ENCODE results near the gene CCL1. TPM values are rescaled to one million over a fixed set of nuclear protein-coding genes. Genes with fewer than 3 reads are reported as not detected.

Gene CCL1
- total RNA-seq, 4 donors from 2014 or later, result not detected

- no peaks in the 10 kb centered on the region for H3K4me1 ChIP-seq
- H3K27me3 ChIP-seq, result no peaks in the 10 kb centered on the region
- H3K4me3 ChIP-seq, result no peak overlapping the region
- no peak for TF ChIP-seq POLR2A (IDR thresholded peaks at IDR 0.05)
- TF ChIP-seq, protein P1, sequence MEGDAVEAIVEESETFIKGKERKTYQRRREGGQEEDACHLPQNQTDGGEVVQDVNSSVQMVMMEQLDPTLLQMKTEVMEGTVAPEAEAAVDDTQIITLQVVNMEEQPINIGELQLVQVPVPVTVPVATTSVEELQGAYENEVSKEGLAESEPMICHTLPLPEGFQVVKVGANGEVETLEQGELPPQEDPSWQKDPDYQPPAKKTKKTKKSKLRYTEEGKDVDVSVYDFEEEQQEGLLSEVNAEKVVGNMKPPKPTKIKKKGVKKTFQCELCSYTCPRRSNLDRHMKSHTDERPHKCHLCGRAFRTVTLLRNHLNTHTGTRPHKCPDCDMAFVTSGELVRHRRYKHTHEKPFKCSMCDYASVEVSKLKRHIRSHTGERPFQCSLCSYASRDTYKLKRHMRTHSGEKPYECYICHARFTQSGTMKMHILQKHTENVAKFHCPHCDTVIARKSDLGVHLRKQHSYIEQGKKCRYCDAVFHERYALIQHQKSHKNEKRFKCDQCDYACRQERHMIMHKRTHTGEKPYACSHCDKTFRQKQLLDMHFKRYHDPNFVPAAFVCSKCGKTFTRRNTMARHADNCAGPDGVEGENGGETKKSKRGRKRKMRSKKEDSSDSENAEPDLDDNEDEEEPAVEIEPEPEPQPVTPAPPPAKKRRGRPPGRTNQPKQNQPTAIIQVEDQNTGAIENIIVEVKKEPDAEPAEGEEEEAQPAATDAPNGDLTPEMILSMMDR (IDR thresholded peaks at IDR 0.05), result no peak
- H3K27ac ChIP-seq, result no peak overlapping the region
- no peaks in the 10 kb centered on the region for H3K9me3 ChIP-seq
- no peak for DNase-seq
- H3K36me3 ChIP-seq, result no peaks in the 10 kb centered on the region
Measured at GRCh38 chr17:34368946-34369500, 6.0 kb upstream of the CCL1 start.

- no peak overlapping the region for H3K27ac ChIP-seq
- no peaks in the 10 kb centered on the region for H3K4me1 ChIP-seq
- H3K9me3 ChIP-seq, result no peaks in the 10 kb centered on the region
- H3K36me3 ChIP-seq, result no peaks in the 10 kb centered on the region
- TF ChIP-seq, protein P1 (IDR thresholded peaks at IDR 0.05), result no peak
- no peak for TF ChIP-seq POLR2A (IDR thresholded peaks at IDR 0.05)
- no peak overlapping the region for H3K4me3 ChIP-seq
- no peak for DNase-seq
- no peaks in the 10 kb centered on the region for H3K27me3 ChIP-seq
Measured at GRCh38 chr17:34368196-34368945, 5.3 kb upstream of the CCL1 start.

- TF ChIP-seq, protein P1 (IDR thresholded peaks at IDR 0.05), result no peak
- no peak for TF ChIP-seq POLR2A (IDR thresholded peaks at IDR 0.05)
- H3K4me1 ChIP-seq, result no peaks in the 10 kb centered on the region
- no peak overlapping the region for H3K4me3 ChIP-seq
Measured at GRCh38 chr17:34367486-34368195, 4.6 kb upstream of the CCL1 start.

DNA sequence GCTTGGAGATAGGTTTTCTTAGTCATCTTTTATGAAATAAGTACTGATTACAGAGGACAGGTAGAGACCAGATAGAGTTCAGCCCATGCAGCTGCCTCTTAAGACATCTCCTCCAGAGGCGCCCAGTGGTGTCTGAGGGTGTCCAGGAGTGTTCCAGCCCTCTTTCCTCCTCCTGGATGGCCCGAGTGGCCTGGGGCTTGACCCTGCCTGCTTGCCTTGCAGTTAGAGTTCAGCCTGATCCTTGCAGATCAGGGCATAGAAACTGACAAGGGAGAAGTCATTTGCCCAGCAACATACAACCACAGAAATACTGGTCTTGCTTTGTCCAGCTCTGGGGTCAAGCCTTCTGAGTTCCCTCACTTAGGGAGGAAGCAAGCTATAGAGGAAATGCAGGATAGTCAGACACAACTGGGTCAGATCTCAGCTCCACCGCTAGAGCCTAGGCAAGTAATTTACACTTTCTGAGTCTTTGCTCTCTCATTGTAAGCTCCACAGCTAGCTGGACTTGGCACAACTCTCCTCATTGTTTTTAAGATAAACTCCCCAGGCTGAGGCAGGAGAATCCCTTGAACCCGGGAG lies 3.6 kb upstream of the CCL1 start:
- DNase-seq, result no peak
- H3K9me3 ChIP-seq, result no peaks in the 10 kb centered on the region
- no peak overlapping the region for H3K27ac ChIP-seq
- no peaks in the 10 kb centered on the region for H3K36me3 ChIP-seq
- no peaks in the 10 kb centered on the region for H3K4me1 ChIP-seq
- H3K27me3 ChIP-seq, result no peaks in the 10 kb centered on the region
- H3K4me3 ChIP-seq, result no peak overlapping the region
- TF ChIP-seq, protein P1 (IDR thresholded peaks at IDR 0.05), result no peak
- no peak for TF ChIP-seq POLR2A (IDR thresholded peaks at IDR 0.05)

More at GRCh38 chr17:34367486-34368195, 4.6 kb upstream of the CCL1 start:
- Histone ChIP-seq H3K36me3 (no peaks in the 10 kb centered on the region), H3K27me3 (no peaks in the 10 kb centered on the region), H3K9me3 (no peaks in the 10 kb centered on the region), H3K27ac (no peak overlapping the region)
- no peak for DNase-seq

GRCh38 chr17:34366010-34366409 lies 3.0 kb upstream of the CCL1 start:
- H3K27me3 ChIP-seq, result no peaks in the 10 kb centered on the region
- no peak for DNase-seq
- no peak overlapping the region for H3K4me3 ChIP-seq
- no peak overlapping the region for H3K27ac ChIP-seq
- no peaks in the 10 kb centered on the region for H3K9me3 ChIP-seq
- H3K4me1 ChIP-seq, result no peaks in the 10 kb centered on the region
- H3K36me3 ChIP-seq, result no peaks in the 10 kb centered on the region
- TF ChIP-seq, protein P1 (IDR thresholded peaks at IDR 0.05), result no peak
- no peak for TF ChIP-seq POLR2A (IDR thresholded peaks at IDR 0.05)

Data from Peyer's patch (tissue), 4 donors.